Bronchial epithelial cell (primary cell): ENCODE data around the gene NRM. TPM values are rescaled to one million over a fixed set of nuclear protein-coding genes. Genes with fewer than 3 reads are reported as not detected.

Experiments
- DNase-seq: peaks from one replicate; pipeline ENCODE4 v3.0.0-alpha.2; 2010; ENCODE audit warnings: low read depth
- FAIRE-seq: peaks from 2 replicates; lab custom pipeline; 2011; peaks lifted over from hg19 to GRCh38; lab: Jason Lieb, UNC
- H3K27me3 ChIP-seq: 2 replicates; pipeline ENCODE4 v1.5.1; 2011; ENCODE audit warnings: low read length; ENCODE audit not compliant: control insufficient read depth, insufficient read depth
- H3K36me3 ChIP-seq: 2 replicates; pipeline ENCODE4 v1.5.1; 2011; ENCODE audit warnings: low read length; ENCODE audit not compliant: control insufficient read depth, insufficient read depth
- H3K4me3 ChIP-seq: 2 replicates; pipeline ENCODE4 v1.5.1; 2011; ENCODE audit warnings: mild to moderate bottlenecking, low read depth, low read length, control low read depth
- CTCF ChIP-seq: IDR thresholded peaks from 2 replicates; pipeline ENCODE4 v1.5.1; 2011; ENCODE audit warnings: mild to moderate bottlenecking, moderate library complexity, low read length, control low read depth, inconsistent platforms; ENCODE audit not compliant: insufficient read depth, severe bottlenecking
- total RNA-seq: library from RNA; depleted of rRNA; stranded (reverse); fragments of >200 nt; gene quantifications from 2 replicates; pipeline ENCODE4 v1.2.1, GENCODE V29; 2014

NRM gene
- total RNA-seq, 1 donor from 2014 or later: 0.26 TPM

DNA sequence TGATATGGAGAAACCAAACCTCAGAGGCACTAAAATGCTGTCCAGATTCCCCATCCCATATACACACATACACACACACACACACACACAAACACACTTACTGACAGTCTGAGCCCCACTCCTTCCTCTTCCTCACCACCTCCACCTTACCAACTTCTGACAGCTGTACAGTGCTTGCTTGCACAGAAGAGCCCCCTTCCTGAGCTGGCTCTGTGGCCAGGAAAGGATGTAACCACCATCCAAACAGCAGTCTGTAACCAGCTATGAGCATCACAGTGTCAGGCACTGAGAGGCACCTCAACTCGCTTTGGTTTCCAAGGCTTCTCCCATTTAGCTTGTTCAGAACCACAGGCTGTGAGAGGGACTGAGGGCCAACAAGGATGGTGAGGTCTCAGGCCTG, 49.7 kb downstream of the NRM start:
- no peak for TF ChIP-seq CTCF
- peaks cover 7% of the 10 kb centered on the region for H3K36me3 ChIP-seq
- H3K4me3 ChIP-seq: no peak overlapping the region
- no peaks in the 10 kb centered on the region for H3K27me3 ChIP-seq
- FAIRE-seq: no peak
- DNase-seq: no peak

DNA sequence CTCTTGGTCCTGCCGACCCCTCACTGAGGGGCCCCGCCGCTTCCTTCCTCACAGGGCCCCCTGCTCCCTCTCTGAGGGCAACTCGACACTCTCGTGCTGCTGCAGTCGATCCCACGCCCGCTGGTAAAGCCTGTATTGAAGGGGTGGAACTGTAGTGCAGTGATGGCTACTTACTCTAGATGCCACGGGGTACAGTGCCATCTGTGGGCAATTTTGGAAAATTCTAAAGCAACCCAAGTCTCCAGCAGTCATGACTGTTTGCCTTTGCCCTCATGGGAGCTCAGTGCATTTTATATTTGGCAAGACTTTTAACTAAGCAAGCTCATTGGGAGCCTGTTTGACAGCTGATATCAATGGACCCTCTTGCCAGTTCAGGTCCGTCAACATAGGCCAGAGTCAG, 50.3 kb downstream of the NRM start:
- H3K4me3 ChIP-seq: no peak overlapping the region
- DNase-seq (no peak), FAIRE-seq (no peak)
- no peaks in the 10 kb centered on the region for H3K27me3 ChIP-seq
- peaks cover 7% of the 10 kb centered on the region for H3K36me3 ChIP-seq
- no peak for TF ChIP-seq CTCF

Other genes starting within 250 kb of the NRM start
- gene HLA-E, start 201.5 kb downstream of the NRM start, total RNA-seq: 215 and 232 TPM in 2 replicates
- 21.9 and 35.2 TPM in 2 replicates for gene GNL1, start 134.5 kb downstream of the NRM start, total RNA-seq
- gene PRR3, start 133.7 kb downstream of the NRM start, total RNA-seq: 1.9 and 2.1 TPM in 2 replicates
- 31.9 and 35.1 TPM in 2 replicates for gene ABCF1, start 119.5 kb downstream of the NRM start, total RNA-seq
- gene PPP1R10, start 73.7 kb downstream of the NRM start, total RNA-seq: 10.5 and 18.3 TPM in 2 replicates
- gene MRPS18B, start 73.1 kb downstream of the NRM start, total RNA-seq: 62.1 and 64.0 TPM in 2 replicates
- gene ATAT1, start 64.1 kb downstream of the NRM start, total RNA-seq: 1.8 and 2.9 TPM in 2 replicates
- gene C6orf136, start 43.9 kb downstream of the NRM start, total RNA-seq: 1.8 and 2.7 TPM in 2 replicates
- 38.4 and 44.3 TPM in 2 replicates for gene DHX16, start 18.0 kb downstream of the NRM start, total RNA-seq
- 26.0 and 32.6 TPM in 2 replicates for gene PPP1R18, start 4.3 kb downstream of the NRM start, total RNA-seq
- gene MDC1, start 26.3 kb upstream of the NRM start, total RNA-seq: 2.4 and 2.7 TPM in 2 replicates
- gene TUBB, start 29.4 kb upstream of the NRM start, total RNA-seq: 131 and 136 TPM in 2 replicates
- gene FLOT1, start 51.7 kb upstream of the NRM start, total RNA-seq: 15.1 and 20.0 TPM in 2 replicates
- gene IER3, start 53.6 kb upstream of the NRM start, total RNA-seq: 186 and 279 TPM in 2 replicates
- 149 and 194 TPM in 2 replicates for gene DDR1, start 193.5 kb upstream of the NRM start, total RNA-seq
- gene GTF2H4, start 217.2 kb upstream of the NRM start, total RNA-seq: 10.0 and 10.6 TPM in 2 replicates
- 24.6 and 26.3 TPM in 2 replicates for gene VARS2, start 223.3 kb upstream of the NRM start, total RNA-seq
- gene SFTA2, start 241.2 kb upstream of the NRM start, total RNA-seq: not detected in 2 replicates
- under 0.01 TPM in 1 of 2 replicates, not detected in the other for gene MUCL3, start 250.0 kb upstream of the NRM start, total RNA-seq